HEK293T (cell line): ENCODE results near the gene IQSEC1.
"Not testable (repeated sequence)": the region's sequence is repeated elsewhere in the genome, so short reads cannot be mapped to it uniquely, and the experiment has no call there.

Experiments used
- CTCF ChIA-PET: fragments of 350-600 bp; formaldehyde crosslinking; extraction: SDS; loops from one replicate; lab custom pipeline; 2021; ENCODE audit warnings: antibody characterized with exemption, inconsistent platforms; lab: Yijun Ruan, JAX
- POLR2A ChIA-PET: fragments of 350-600 bp; formaldehyde crosslinking; extraction: SDS; loops from one replicate; lab custom pipeline; 2020; ENCODE audit warnings: antibody characterized with exemption, inconsistent platforms; lab: Yijun Ruan, JAX
- DNase-seq: peaks from one replicate; pipeline ENCODE4 v3.0.0; 2012; ENCODE audit warnings: mixed read lengths; ENCODE audit errors: extremely low spot score
- ARNT ChIP-seq: fragments of 450-650 bp; IDR thresholded peaks from 2 replicates; pipeline ENCODE4 v1.6.1; 2017; ENCODE audit warnings: mild to moderate bottlenecking
- BHLHE40 ChIP-seq: fragments of 450-650 bp; IDR thresholded peaks from 2 replicates; pipeline ENCODE4 v1.6.1; 2016; ENCODE audit warnings: mild to moderate bottlenecking, moderate library complexity, borderline replicate concordance
- CTBP1 ChIP-seq: fragments of 450-650 bp; IDR thresholded peaks from 2 replicates; pipeline ENCODE4 v1.6.1; 2016; ENCODE audit warnings: borderline replicate concordance
- ELF4 ChIP-seq: fragments of 450-650 bp; IDR thresholded peaks from 2 replicates; pipeline ENCODE4 v1.6.1; 2017; ENCODE audit warnings: antibody characterized with exemption
- FOXA1 ChIP-seq: fragments of 450-650 bp; IDR thresholded peaks from 2 replicates; pipeline ENCODE4 v1.6.1; 2016; ENCODE audit warnings: mild to moderate bottlenecking
- FOXK2 ChIP-seq: fragments of 450-650 bp; IDR thresholded peaks from 2 replicates; pipeline ENCODE4 v1.6.1; 2016; ENCODE audit warnings: mild to moderate bottlenecking
- FOXM1 ChIP-seq: fragments of 450-650 bp; IDR thresholded peaks from 2 replicates; pipeline ENCODE4 v1.6.1; 2017; ENCODE audit warnings: mild to moderate bottlenecking, borderline replicate concordance
- HDGF ChIP-seq: fragments of 450-650 bp; IDR thresholded peaks from 2 replicates; pipeline ENCODE4 v1.6.1; 2017; ENCODE audit warnings: antibody characterized with exemption, borderline replicate concordance
- L3MBTL2 ChIP-seq: fragments of 450-650 bp; conservative IDR thresholded peaks from 2 replicates; pipeline ENCODE4 v1.6.1; 2016; ENCODE audit warnings: mild to moderate bottlenecking
- LEF1 ChIP-seq: fragments of 450-650 bp; IDR thresholded peaks from 2 replicates; pipeline ENCODE4 v1.6.1; 2017; ENCODE audit warnings: mild to moderate bottlenecking, borderline replicate concordance
- NFRKB ChIP-seq: fragments of 450-650 bp; IDR thresholded peaks from 2 replicates; pipeline ENCODE4 v1.6.1; 2016; ENCODE audit warnings: mild to moderate bottlenecking, moderate library complexity
- PKNOX1 ChIP-seq: fragments of 450-650 bp; IDR thresholded peaks from 2 replicates; pipeline ENCODE4 v1.6.1; 2016
- SP1 ChIP-seq: fragments of 450-650 bp; IDR thresholded peaks from 2 replicates; pipeline ENCODE4 v1.6.1; 2017
- SUZ12 ChIP-seq: fragments of 450-650 bp; IDR thresholded peaks from 2 replicates; pipeline ENCODE4 v1.6.1; 2016; ENCODE audit warnings: mild to moderate bottlenecking
- TARDBP ChIP-seq: fragments of 450-650 bp; IDR thresholded peaks from 2 replicates; pipeline ENCODE4 v1.6.1; 2016
- ZNF384 ChIP-seq: fragments of 450-650 bp; IDR thresholded peaks from 2 replicates; pipeline ENCODE4 v1.6.1; 2016

Gene IQSEC1

GRCh38 chr3:12885583-12885930, 187.7 kb downstream of the IQSEC1 start:
- TF ChIP-seq SP1 (no peak), HDGF (no peak), ELF4 (no peak), FOXA1 (no peak), L3MBTL2 (no peak), TARDBP (no peak), CTBP1 (no peak), FOXK2 (no peak), FOXM1 (no peak), SUZ12 (no peak), LEF1 (no peak), PKNOX1 (no peak), BHLHE40 (no peak), NFRKB (no peak), ARNT (no peak)
- ChIA-PET CTCF (interaction anchor here (1.1 kb wide), 1 partner anchor 18 kb away, joined by 3 read pairs; no protein-coding TSS in a partner anchor), POLR2A (no interaction called here)
- no peak for DNase-seq

GRCh38 chr3:12884790-12885582, 188.2 kb downstream of the IQSEC1 start:
- no peak for DNase-seq
- CTCF ChIA-PET = interaction anchor here (0.6 to 1.1 kb wide), 2 partner anchors 17 to 168 kb away, joined by 3 read pairs; no protein-coding TSS in a partner anchor
- TF ChIP-seq CTBP1 = no peak
- TF ChIP-seq FOXM1 = no peak
- TF ChIP-seq BHLHE40 = no peak
- no peak for TF ChIP-seq ELF4
- no peak for TF ChIP-seq LEF1
- no peak for TF ChIP-seq HDGF
- no peak for TF ChIP-seq ZNF384
- no peak for TF ChIP-seq SUZ12
- TF ChIP-seq TARDBP = no peak
- POLR2A ChIA-PET = no interaction called here

GRCh38 chr3:12884186-12884680, 189.0 kb downstream of the IQSEC1 start:
- ChIA-PET POLR2A (no interaction called here), CTCF (interaction anchor here (0.6 kb wide), 2 partner anchors 61 to 167 kb away, joined by 3 to 4 read pairs; no protein-coding TSS in a partner anchor)

GRCh38 chr3:12882336-12883310, 190.6 kb downstream of the IQSEC1 start:
- CTCF ChIA-PET = no interaction called here
- POLR2A ChIA-PET = no interaction called here
- TF ChIP-seq ARNT (no peak), L3MBTL2 (no peak), FOXM1 (no peak), FOXK2 (no peak), HDGF (no peak), FOXA1 (no peak), SP1 (no peak), TARDBP (no peak), LEF1 (no peak), ZNF384 (no peak), PKNOX1 (no peak), SUZ12 (no peak), BHLHE40 (no peak), CTBP1 (no peak), ELF4 (no peak), NFRKB (no peak)
- DNase-seq = no peak

More at GRCh38 chr3:12884186-12884680, 189.0 kb downstream of the IQSEC1 start:
- TF ChIP-seq ZNF384 = no peak
- no peak for TF ChIP-seq CTBP1
- no peak for TF ChIP-seq ARNT
- no peak for TF ChIP-seq SP1
- no peak for TF ChIP-seq NFRKB
- no peak for TF ChIP-seq FOXK2
- TF ChIP-seq FOXM1 = no peak
- TF ChIP-seq FOXA1 = no peak
- TF ChIP-seq SUZ12 = no peak
- TF ChIP-seq LEF1 = no peak
- no peak for TF ChIP-seq ELF4
- no peak for TF ChIP-seq L3MBTL2
- no peak for TF ChIP-seq HDGF
- TF ChIP-seq BHLHE40 = no peak
- no peak for TF ChIP-seq TARDBP
- no peak for TF ChIP-seq PKNOX1
- DNase-seq = no peak

- POLR2A ChIA-PET, DNase-seq, CTCF ChIA-PET: not testable (repeated sequence)
These were observed 191.4 kb downstream of the IQSEC1 start for GRCh38 chr3:12881858-12882257.
